CD4-positive, alpha-beta T cell treated with Interleukin-17A for 4 hours (primary cell): Measurements from ENCODE around the gene PDZD2.

Source experiments
- DNase-seq: peaks from one replicate; pipeline ENCODE4 v3.0.0-alpha.2; 2020; ENCODE audit warnings: mixed read lengths

The PDZD2 gene

DNA sequence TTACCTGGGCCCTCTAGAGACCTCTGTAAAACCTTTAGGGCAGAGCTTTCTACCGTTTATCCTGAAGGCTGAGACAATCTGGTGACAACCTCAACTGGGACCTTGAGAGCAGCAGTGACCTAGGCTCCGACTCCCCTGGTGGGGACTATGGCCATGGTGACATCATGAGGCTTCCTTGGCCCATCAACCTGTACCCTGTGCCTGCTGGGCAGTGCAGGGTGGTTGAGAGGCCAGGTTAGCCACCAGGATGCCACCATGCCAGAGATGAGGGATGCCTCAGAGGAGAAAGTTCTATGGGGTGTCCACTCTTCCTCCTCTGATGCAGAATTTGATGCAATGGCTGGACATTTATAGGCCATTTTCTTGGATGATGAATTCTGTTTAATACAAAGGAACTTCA is 194.8 kb downstream of the PDZD2 start:
- DNase-seq, result no peak

DNA sequence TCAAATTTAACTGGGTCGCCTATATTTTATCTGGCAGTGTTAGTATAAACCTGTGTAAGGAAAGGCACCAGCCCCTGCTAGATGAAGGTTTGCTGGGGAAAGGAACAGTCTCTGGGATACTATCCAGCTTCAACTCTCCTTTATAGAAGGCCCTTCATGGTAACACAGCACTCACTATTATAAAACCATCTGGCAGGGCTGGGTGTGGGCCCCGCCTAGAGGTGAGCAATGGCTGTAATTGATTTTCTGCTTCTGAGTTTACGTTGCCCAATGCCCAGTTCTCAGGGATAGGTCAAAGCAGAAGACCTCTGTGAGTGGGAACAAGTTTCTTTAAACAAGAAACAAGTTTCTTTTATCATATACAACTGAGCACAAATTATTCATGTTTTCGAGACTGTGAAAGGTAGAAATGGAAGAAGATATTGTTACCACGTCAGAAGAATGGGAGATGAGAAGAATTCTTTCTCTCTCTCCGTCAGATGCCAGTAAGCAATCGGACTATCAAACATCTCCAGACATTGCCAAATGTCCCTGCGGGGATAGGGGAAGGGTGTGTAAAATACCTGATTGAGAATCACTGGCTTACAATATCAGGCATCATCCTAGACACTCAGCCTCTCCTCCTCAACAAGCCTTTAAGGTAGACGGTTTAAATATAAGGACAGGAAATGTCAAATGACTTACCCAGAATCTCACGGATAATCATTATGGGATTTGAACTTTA is 205.9 kb downstream of the PDZD2 start:
- DNase-seq, result no peak

DNA sequence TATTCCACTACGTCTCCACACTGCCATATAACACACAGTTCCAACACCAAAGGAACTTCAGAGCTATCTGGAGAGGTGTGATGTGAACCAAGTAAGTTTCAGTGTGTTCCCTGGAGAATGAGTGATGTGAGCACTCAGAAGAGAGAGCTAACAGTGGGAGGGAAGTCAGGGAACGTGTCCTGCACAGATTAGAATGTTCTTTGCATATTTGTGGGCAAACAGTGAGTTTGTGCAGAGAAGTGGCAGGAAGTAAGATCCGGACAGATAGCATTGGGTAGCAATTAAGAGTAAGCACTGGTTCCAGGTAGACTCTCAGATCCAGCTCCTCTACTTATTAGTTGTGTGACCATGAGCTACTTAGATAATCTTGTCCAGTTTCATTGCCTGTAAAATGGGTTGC is 206.4 kb downstream of the PDZD2 start:
- DNase-seq, result no peak

- DNase-seq, result no peak
These were observed 208.0 kb downstream of the PDZD2 start for GRCh38 chr5:31846934-31847333.

DNA sequence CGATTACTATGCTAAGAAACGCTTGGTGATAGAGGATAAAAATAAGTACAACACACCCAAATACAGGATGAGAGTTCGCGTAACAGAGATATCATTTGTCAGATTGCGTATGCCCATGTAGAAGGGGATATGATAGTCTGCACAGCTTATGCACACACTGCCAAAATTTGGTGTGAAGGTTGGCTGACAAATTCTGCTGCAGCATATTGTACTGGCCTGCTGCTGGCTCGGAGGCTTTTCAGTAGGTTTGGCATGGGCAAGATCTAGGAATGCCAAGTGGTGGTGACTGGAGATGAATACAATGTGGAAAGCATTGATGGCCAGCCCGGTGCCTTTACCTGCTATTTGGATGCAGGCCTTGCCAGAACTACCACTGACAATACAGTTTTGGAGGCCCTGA is 208.4 kb downstream of the PDZD2 start:
- no peak for DNase-seq

GRCh38 chr5:31850981-31851689 is 212.2 kb downstream of the PDZD2 start:
- no peak for DNase-seq

- no peak for DNase-seq
These were observed 214.6 kb downstream of the PDZD2 start for GRCh38 chr5:31853398-31854135.

- DNase-seq, result peak; percentile 37
These were observed 215.5 kb downstream of the PDZD2 start for GRCh38 chr5:31854181-31855133.

- DNase-seq, result peak; percentile 67
These were observed 216.5 kb downstream of the PDZD2 start for GRCh38 chr5:31855134-31856040.

GRCh38 chr5:31859096-31859495 is 220.2 kb downstream of the PDZD2 start:
- DNase-seq, result no peak

- no peak for DNase-seq
These were observed 221.3 kb downstream of the PDZD2 start for GRCh38 chr5:31860278-31860677.

- DNase-seq, result peak; percentile 42
These were observed 221.9 kb downstream of the PDZD2 start for GRCh38 chr5:31860726-31861433.

DNA sequence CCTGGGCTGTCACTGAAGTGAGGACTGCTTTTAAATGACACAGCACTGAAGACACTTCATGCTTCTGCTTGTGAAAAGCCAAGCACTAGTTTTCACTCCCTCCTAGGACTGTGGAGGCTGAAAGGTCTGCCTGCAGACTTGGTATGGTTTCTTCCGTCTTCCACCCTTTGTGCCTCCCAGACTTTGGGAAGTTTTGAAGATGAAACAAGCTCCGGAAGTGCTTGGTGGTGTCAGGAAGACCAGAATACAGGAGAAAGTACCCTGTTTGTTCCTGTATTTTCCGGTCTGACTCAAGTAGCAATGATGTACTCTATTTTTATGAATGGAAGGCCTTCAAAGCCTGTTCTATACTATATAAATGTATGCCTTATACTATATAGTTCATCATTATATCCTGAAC is 222.7 kb downstream of the PDZD2 start:
- DNase-seq, result no peak

DNA sequence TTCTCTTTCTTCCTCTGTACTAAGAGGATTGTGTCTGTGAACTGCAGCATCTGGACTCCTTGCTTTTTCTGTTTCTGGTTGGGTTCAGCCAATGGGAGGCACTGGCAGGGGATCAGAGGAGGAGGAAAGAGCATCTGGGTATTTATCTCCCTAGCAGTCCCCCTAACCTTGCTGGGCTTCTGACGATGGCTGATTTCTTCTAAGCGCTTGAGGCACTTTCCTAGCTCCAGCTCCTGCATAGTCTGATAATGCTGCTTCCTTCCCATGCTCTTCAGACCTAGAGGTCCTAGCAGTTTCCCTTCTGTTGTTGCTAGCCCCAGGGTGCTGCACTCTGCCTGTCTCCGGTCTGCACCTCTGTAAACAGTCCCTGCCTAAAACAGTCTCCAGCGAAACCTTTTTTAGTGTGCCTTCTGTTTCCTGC is 225.1 kb downstream of the PDZD2 start:
- no peak for DNase-seq

DNA sequence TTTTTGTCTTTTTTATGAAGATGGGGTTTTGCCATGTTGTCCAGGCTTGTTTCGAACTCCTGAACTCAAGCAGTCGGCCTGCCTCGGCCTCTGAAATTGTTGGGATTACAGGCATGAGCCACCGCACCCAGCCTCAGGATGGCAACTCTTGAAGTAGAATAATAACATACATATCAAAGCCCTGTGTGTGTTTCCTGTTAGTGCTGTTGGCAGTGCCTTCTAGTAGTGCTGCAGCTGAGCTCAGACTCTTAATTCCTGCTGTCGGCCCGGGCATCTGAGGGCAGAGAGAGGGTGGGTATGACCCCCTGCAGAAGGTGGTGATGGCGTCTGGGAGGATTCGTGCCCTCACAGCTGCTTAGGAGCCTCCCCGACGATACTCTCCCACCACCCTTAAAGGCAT is 227.2 kb downstream of the PDZD2 start:
- DNase-seq, result peak; percentile 59

GRCh38 chr5:31867219-31867618 is 228.3 kb downstream of the PDZD2 start:
- DNase-seq, result peak; percentile 59

DNA sequence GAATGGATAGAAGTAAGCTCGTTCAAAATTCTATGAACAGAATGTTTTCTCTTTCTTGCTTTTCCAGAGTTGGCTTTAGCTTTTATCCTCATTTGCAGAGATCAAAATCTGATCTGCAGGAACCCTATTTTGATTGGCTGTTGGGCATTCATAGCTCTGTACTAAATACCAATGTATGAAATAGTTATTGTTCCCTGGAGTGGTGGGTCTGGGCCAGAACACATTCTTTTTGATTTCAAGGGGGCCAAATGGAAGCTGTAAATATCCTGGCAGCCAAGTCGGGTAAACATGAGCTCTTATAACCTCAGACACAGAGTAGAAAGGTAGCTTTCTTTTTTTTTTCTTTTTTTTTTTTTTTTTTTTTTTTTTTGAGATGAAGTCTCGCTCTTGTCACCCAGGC is 241.5 kb downstream of the PDZD2 start:
- no peak for DNase-seq

- DNase-seq, result no peak
These were observed 246.0 kb downstream of the PDZD2 start for GRCh38 chr5:31884896-31885295.

GRCh38 chr5:31886206-31886605 is 247.3 kb downstream of the PDZD2 start:
- no peak for DNase-seq

DNA sequence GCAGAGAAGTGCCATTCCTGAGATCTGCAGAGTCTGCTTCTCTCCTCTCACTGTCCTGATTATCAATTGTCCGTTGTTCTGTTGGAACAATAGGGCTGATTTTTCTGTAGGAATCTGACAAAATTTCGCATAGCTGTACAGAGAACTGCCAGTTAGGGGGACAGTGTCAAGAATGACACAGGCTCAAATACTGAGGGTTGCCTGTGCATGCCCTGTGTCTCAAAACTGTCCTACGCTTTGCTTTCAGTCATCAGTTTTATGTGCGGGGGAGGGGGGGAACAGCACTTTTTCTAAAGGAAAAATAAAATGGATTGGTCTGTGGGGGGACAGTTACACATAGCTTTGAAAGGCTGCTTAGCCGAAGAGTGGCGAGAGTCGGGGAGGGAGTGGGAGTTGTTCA is 248.6 kb downstream of the PDZD2 start:
- no peak for DNase-seq

- DNase-seq, result no peak
These were observed 249.6 kb downstream of the PDZD2 start for GRCh38 chr5:31888564-31888963.
